SIG-M5 treated with dmso at 0.1 percent for 504 hours (cell line): Measurements from ENCODE around the gene ALPG.
"Not testable (repeated sequence)": the region's sequence is repeated elsewhere in the genome, so short reads cannot be mapped to it uniquely, and the experiment has no call there.

Experiments used
- DNase-seq: peaks from one replicate; lab custom pipeline; 2025; ENCODE audit not compliant: unreplicated experiment; lab: John Stamatoyannopoulos, UW

Gene ALPG

GRCh38 chr2:232376713-232377112, 29.9 kb upstream of the ALPG start:
- no peak for DNase-seq

DNA sequence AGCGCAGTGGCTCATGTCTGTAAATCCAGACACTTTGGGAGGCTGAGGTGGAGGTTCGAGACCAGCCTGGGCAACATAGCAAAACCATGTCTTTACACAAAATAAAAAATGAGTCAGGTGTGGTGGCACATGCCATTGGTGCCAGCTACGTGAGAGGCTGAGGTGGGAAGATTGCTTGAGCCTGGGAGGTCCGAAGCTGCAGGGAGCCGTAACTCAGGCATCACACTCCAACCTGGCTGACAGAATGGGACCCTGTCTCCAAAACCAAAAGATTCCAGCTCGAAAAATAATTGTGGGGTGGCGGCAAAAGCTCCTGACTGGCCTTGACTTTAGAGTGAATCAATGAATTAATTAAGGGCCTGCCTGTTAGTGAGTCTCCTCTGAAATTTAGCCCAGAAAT, 29.3 kb upstream of the ALPG start:
- no peak for DNase-seq

DNA sequence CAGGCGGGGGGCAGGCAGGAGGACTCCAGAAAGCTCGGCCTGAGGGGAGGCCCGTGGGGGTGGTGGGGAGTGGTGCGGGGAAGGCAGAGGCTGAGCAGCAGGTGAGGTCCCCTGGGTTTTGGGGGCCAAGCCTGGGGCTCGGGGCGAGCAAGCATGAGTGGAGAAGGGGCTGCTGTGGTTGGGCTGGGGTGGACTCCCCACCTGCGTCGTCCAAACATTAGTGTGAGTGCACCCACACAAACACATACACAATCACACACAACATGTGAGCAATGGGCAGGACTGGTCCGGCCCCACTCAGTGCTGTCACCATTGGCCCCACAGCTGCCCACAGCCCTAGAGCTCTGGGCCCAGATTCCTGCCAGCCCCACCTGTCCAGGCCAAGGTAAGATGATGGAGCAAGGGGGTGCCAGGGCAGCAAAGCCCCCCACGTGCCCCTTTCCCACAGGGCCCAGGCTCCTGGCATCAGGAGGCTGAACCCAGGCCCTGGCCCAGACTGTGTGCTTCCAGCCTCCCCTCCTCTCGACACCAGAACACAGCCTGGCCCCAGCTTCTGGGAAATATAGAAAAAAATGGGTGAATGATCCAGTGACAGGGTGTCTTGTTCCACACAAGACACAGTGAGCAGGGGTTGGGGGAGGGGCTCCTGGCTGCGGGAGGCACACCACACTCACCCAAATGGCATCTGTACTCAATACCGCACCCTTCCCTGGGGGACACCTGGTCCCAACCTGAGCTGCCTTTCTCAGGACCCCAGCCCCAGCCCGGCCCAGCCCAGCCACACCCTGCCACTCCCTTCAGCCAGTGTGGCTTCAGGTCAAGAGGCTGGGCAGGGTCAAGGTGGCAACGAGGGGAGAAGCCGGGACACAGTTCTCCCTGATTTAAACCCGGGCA, 28.6 kb upstream of the ALPG start:
- DNase-seq: no peak

- not testable (repeated sequence) for DNase-seq
Measured at GRCh38 chr2:232378735-232379151, 27.9 kb upstream of the ALPG start, which contains the start of gene ALPP. Gene ALPP, plus strand, starts transcription at chr2:232378751. Its CDS starts 52 bp downstream, at chr2:232378803.

- DNase-seq: not testable (repeated sequence)
Measured at GRCh38 chr2:232379610-232380590, 26.7 kb upstream of the ALPG start.

DNA sequence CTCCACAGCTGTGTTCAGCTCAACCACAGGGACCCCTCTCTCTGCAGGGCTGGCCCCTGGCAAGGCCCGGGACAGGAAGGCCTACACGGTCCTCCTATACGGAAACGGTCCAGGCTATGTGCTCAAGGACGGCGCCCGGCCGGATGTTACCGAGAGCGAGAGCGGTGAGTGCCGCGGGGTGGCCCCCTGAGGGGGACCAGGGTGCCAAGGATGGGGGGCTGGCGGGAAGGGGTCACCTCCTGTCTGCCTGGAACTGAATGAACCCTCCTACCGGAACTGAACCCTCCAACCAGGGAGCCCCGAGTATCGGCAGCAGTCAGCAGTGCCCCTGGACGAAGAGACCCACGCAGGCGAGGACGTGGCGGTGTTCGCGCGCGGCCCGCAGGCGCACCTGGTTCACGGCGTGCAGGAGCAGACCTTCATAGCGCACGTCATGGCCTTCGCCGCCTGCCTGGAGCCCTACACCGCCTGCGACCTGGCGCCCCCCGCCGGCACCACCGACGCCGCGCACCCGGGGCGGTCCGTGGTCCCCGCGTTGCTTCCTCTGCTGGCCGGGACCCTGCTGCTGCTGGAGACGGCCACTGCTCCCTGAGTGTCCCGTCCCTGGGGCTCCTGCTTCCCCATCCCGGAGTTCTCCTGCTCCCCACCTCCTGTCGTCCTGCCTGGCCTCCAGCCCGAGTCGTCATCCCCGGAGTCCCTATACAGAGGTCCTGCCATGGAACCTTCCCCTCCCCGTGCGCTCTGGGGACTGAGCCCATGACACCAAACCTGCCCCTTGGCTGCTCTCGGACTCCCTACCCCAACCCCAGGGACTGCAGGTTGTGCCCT, 25.2 kb upstream of the ALPG start:
- not testable (repeated sequence) for DNase-seq

- no peak for DNase-seq
Measured at GRCh38 chr2:232382331-232383225, 24.1 kb upstream of the ALPG start.

- no peak for DNase-seq
Measured at GRCh38 chr2:232384466-232384865, 22.2 kb upstream of the ALPG start.

- not testable (repeated sequence) for DNase-seq
Measured at GRCh38 chr2:232385058-232385457, 21.6 kb upstream of the ALPG start.

GRCh38 chr2:232385660-232386489, 20.8 kb upstream of the ALPG start:
- DNase-seq: no peak

GRCh38 chr2:232386490-232386739, 20.2 kb upstream of the ALPG start:
- DNase-seq: no peak

GRCh38 chr2:232386740-232387450, 19.7 kb upstream of the ALPG start:
- DNase-seq: no peak

DNA sequence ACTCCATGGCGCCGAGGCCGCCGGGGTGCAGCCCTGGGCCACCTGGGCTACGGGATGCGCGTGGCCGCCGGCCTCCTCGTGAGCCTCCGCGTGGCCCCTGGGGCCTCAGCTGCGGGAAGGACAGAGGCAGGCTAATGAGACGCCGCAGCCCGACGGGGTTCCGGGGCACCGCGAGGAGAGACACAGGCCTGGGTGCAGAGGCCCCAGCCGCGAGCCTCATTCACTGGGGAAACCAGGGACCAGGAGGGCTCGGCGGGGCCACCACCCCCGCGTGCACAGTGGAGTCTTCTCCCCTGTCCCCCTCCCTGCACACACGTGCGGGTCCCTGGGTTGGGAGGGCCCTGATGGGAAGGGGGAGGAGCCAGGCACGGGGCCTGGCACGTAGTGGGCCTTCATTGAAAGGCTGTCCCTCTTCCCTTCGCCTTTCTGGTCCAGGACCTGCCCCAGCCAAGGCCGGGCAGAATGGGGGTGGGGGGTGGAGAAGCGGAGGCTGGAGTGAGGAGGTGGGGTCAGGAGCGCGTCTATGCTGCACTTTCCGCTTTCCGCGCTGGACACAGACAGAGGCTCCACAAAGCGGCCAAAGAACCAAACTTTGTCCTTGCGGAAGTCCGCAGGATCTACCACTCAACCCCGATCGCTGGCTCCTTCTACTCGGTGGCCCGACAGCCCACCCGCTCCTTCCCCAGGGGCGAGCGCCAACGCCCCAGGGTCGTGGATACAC, 19.0 kb upstream of the ALPG start:
- DNase-seq: no peak

DNA sequence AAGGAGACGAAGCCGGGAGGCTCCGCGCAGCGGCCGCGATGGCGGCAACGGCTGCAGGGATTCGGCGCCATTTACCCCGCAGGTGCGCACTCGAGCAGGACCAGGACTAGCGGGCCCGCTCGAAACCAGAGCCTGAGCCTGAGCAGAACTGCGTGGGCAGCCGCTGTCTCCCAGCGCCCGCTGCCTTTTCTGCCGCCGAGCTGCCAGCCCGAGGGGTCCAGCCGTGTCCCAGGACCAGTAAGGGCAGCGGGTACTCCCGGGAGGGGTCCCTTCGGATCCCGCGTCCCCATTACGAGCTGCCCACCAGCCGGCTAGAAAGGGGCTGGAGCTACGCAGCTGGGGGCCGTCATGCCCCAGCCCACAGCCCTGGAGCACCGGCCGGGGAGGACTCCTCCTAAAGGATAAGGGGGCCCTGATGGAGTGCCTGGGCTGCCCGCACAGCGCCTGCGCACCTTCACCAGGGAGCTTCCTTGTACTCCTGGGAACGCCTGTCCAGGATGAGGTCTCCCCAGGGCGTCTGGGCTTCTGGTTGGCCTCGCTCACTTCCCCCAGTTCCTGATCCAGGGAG, 18.2 kb upstream of the ALPG start:
- no peak for DNase-seq

- no peak for DNase-seq
Measured at GRCh38 chr2:232389327-232389726, 17.3 kb upstream of the ALPG start.

DNA sequence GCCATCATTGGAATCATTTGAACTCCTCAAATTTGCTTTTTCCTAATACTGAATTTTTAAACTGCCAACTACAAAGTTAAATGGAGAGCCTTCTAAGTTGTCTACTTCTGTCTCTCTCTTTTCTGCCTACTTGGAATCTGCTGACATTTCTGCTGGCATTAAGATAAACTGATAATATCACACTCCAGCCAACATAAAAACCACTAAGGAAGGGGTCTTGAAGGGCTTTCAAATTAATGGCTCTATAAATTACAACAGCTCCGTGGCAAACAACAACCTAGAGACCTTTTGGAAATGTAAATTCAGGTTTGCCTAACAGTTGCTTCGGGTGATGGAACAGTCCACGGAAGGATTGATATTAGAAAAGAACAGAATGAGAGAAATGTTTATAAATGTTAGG, 16.0 kb upstream of the ALPG start:
- DNase-seq: no peak

GRCh38 chr2:232393556-232393955, 13.1 kb upstream of the ALPG start:
- no peak for DNase-seq
